NCI-H82 treated with DMSO at 0.1 percent for 48 hours (cell line): ENCODE measurements around the gene HNRNPA2B1.
A peak's percentile ranks its signal among the peaks of the same experiment; 100 is the strongest.

ENCODE experiments used
- DNase-seq: peaks from one replicate; lab custom pipeline; 2025; ENCODE audit not compliant: unreplicated experiment; lab: John Stamatoyannopoulos, UW

HNRNPA2B1 gene

GRCh38 chr7:26200444-26201246 lies at the start of gene HNRNPA2B1:
HNRNPA2B1 (minus strand) TSS chr7:26200746; CDS start chr7:26200577, 169 bp downstream.
- DNase-seq: peak; percentile 96

- no peak for DNase-seq
Measured at GRCh38 chr7:26250239-26250638, 49.7 kb upstream of the HNRNPA2B1 start.

GRCh38 chr7:26245150-26245549 lies 44.6 kb upstream of the HNRNPA2B1 start:
- no peak for DNase-seq

- DNase-seq: no peak
Measured at GRCh38 chr7:26238032-26238431, 37.5 kb upstream of the HNRNPA2B1 start.

- DNase-seq: no peak
Measured at GRCh38 chr7:26237035-26237807, 36.7 kb upstream of the HNRNPA2B1 start.

GRCh38 chr7:26233902-26234511 lies 33.5 kb upstream of the HNRNPA2B1 start:
- no peak for DNase-seq

GRCh38 chr7:26227987-26228386 lies 27.4 kb upstream of the HNRNPA2B1 start:
- DNase-seq: no peak

- DNase-seq: no peak
Measured at GRCh38 chr7:26224359-26224758, 23.8 kb upstream of the HNRNPA2B1 start.

GRCh38 chr7:26216049-26216448 lies 15.5 kb upstream of the HNRNPA2B1 start:
- DNase-seq: no peak

GRCh38 chr7:26213807-26214515 lies 13.4 kb upstream of the HNRNPA2B1 start:
- no peak for DNase-seq

- no peak for DNase-seq
Measured at GRCh38 chr7:26212921-26213718, 12.6 kb upstream of the HNRNPA2B1 start.

GRCh38 chr7:26208040-26208439 lies 7.5 kb upstream of the HNRNPA2B1 start:
- no peak for DNase-seq

- no peak for DNase-seq
Measured at GRCh38 chr7:26203016-26203415, 2.5 kb upstream of the HNRNPA2B1 start.

GRCh38 chr7:26202019-26202990 lies 1.8 kb upstream of the HNRNPA2B1 start:
- peak; percentile 43 for DNase-seq

GRCh38 chr7:26201247-26202018 lies 887 bp upstream of the HNRNPA2B1 start, which contains the start of gene CBX3:
CBX3 (plus strand) TSS chr7:26201745; CDS start chr7:26202999, 1,254 bp downstream.
- DNase-seq: peak; percentile 93

- DNase-seq: no peak
Measured at GRCh38 chr7:26200038-26200443, 505 bp downstream of the HNRNPA2B1 start.

- DNase-seq: no peak
Measured at GRCh38 chr7:26199301-26200037, 1.1 kb downstream of the HNRNPA2B1 start.

- DNase-seq: no peak
Measured at GRCh38 chr7:26198781-26199169, 1.8 kb downstream of the HNRNPA2B1 start.
